Loucy (cell line): ENCODE results near the gene RAC3.

Source experiments
- H2AFZ ChIP-seq: fragments of 200-600 bp; sonication (generic); 2 replicates; pipeline ENCODE4 v1.6.0; 2016; ENCODE audit warnings: antibody characterized with exemption, mild to moderate bottlenecking, low read length, moderate library complexity
- H3F3A ChIP-seq: fragments of 200-600 bp; 2 replicates; pipeline ENCODE4 v1.6.0; 2016; ENCODE audit warnings: antibody characterized with exemption, low read depth, mild to moderate bottlenecking
- H3K27me3 ChIP-seq: fragments of 200-600 bp; sonication (generic); 2 replicates; pipeline ENCODE4 v1.6.1; 2014; ENCODE audit warnings: low read length, mild to moderate bottlenecking; ENCODE audit not compliant: insufficient read depth, poor library complexity, severe bottlenecking
- H3K36me3 ChIP-seq: fragments of 200-600 bp; sonication (generic); 2 replicates; pipeline ENCODE4 v1.6.1; 2016; ENCODE audit warnings: low read length; ENCODE audit not compliant: insufficient read depth
- H3K4me1 ChIP-seq: fragments of 200-600 bp; sonication (generic); 2 replicates; pipeline ENCODE4 v1.5.1; 2014; ENCODE audit warnings: low read length, mild to moderate bottlenecking; ENCODE audit not compliant: insufficient read depth, poor library complexity, severe bottlenecking
- H3K4me2 ChIP-seq: fragments of 200-600 bp; sonication (generic); 2 replicates; pipeline ENCODE4 v1.6.0; 2014; ENCODE audit warnings: antibody characterized with exemption, low read length, low read depth, mild to moderate bottlenecking; ENCODE audit not compliant: poor library complexity, severe bottlenecking
- H3K4me3 ChIP-seq: fragments of 200-600 bp; sonication (generic); 2 replicates; pipeline ENCODE4 v1.5.1; 2014; ENCODE audit warnings: low read length, mild to moderate bottlenecking, mixed read lengths; ENCODE audit not compliant: poor library complexity, severe bottlenecking
- H3K79me2 ChIP-seq: fragments of 200-600 bp; sonication (generic); 2 replicates; pipeline ENCODE4 v1.6.1; 2014; ENCODE audit warnings: low read length; ENCODE audit not compliant: insufficient read depth
- H3K9ac ChIP-seq: fragments of 200-600 bp; sonication (generic); 2 replicates; pipeline ENCODE4 v1.6.0; 2014; ENCODE audit warnings: mild to moderate bottlenecking, low read depth, low read length, moderate library complexity; ENCODE audit not compliant: poor library complexity, severe bottlenecking
- H3K9me2 ChIP-seq: fragments of 200-600 bp; sonication (generic); replicated peaks from 2 replicates; pipeline ENCODE4 v1.6.1; 2016; ENCODE audit warnings: low read depth, low read length, mixed read lengths
- H3K9me3 ChIP-seq: fragments of 200-600 bp; sonication (generic); 2 replicates; pipeline ENCODE4 v1.6.1; 2014; ENCODE audit warnings: mild to moderate bottlenecking, antibody characterized with exemption, low read length, low read depth; ENCODE audit not compliant: insufficient read depth
- H4K20me1 ChIP-seq: fragments of 200-600 bp; sonication (generic); 2 replicates; pipeline ENCODE4 v1.6.0; 2014; ENCODE audit warnings: antibody characterized with exemption, low read length, mild to moderate bottlenecking; ENCODE audit not compliant: insufficient read depth, poor library complexity, severe bottlenecking
- CTCF ChIP-seq: fragments of 200-600 bp; sonication (generic); conservative IDR thresholded peaks from 2 replicates; pipeline ENCODE4 v1.5.1; 2014; ENCODE audit warnings: mild to moderate bottlenecking, antibody characterized with exemption, low read length
- EZH2phosphoT487 ChIP-seq: fragments of 200-600 bp; IDR thresholded peaks from 2 replicates; pipeline ENCODE4 v1.6.1; 2018; ENCODE audit warnings: antibody characterized with exemption, mild to moderate bottlenecking, moderate library complexity, borderline replicate concordance

Gene RAC3

GRCh38 chr17:81998691-81999438, 32.6 kb upstream of the RAC3 start:
- Histone ChIP-seq H3K36me3 (no peaks in the 10 kb centered on the region), H3K4me1 (no peaks in the 10 kb centered on the region), H3F3A (no peaks in the 10 kb centered on the region), H3K9me2 (no peaks in the 10 kb centered on the region), H3K4me2 (no peak overlapping the region), H3K79me2 (no peaks in the 10 kb centered on the region), H3K27me3 (no peaks in the 10 kb centered on the region), H2AFZ (no peak overlapping the region), H4K20me1 (no peaks in the 10 kb centered on the region), H3K9ac (no peak overlapping the region), H3K4me3 (no peak overlapping the region), H3K9me3 (no peaks in the 10 kb centered on the region)
- TF ChIP-seq EZH2phosphoT487 (no peak), CTCF (no peak)

GRCh38 chr17:81999587-81999975, 31.9 kb upstream of the RAC3 start:
- no peaks in the 10 kb centered on the region for H3K9me3 ChIP-seq
- H3K4me1 ChIP-seq = no peaks in the 10 kb centered on the region
- H3K27me3 ChIP-seq = no peaks in the 10 kb centered on the region
- no peaks in the 10 kb centered on the region for H4K20me1 ChIP-seq
- no peaks in the 10 kb centered on the region for H3F3A ChIP-seq
- no peak overlapping the region for H2AFZ ChIP-seq
- TF ChIP-seq EZH2phosphoT487 (no peak), CTCF (no peak)
- H3K79me2 ChIP-seq = no peaks in the 10 kb centered on the region
- H3K4me3 ChIP-seq = no peak overlapping the region
- no peaks in the 10 kb centered on the region for H3K9me2 ChIP-seq
- no peak overlapping the region for H3K9ac ChIP-seq
- no peaks in the 10 kb centered on the region for H3K36me3 ChIP-seq
- no peak overlapping the region for H3K4me2 ChIP-seq

GRCh38 chr17:81999976-82000802, 31.3 kb upstream of the RAC3 start:
- H3K4me3 ChIP-seq = no peak overlapping the region
- H3K4me1 ChIP-seq = no peaks in the 10 kb centered on the region
- no peaks in the 10 kb centered on the region for H3K9me2 ChIP-seq
- no peaks in the 10 kb centered on the region for H3K27me3 ChIP-seq
- no peaks in the 10 kb centered on the region for H3K79me2 ChIP-seq
- H3K4me2 ChIP-seq = no peak overlapping the region
- TF ChIP-seq CTCF (no peak), EZH2phosphoT487 (no peak)
- no peaks in the 10 kb centered on the region for H3K9me3 ChIP-seq
- no peak overlapping the region for H3K9ac ChIP-seq
- no peaks in the 10 kb centered on the region for H3K36me3 ChIP-seq
- no peak overlapping the region for H2AFZ ChIP-seq
- H4K20me1 ChIP-seq = no peaks in the 10 kb centered on the region
- H3F3A ChIP-seq = no peaks in the 10 kb centered on the region
